Osteoblast (primary cell): ENCODE measurements around the gene IQUB. TPM values are rescaled to one million over a fixed set of nuclear protein-coding genes. Genes with fewer than 3 reads are reported as not detected.

Experiments used
- DNase-seq: peaks from one replicate; pipeline ENCODE4 v3.0.0; 2011; ENCODE audit warnings: low spot score, mixed read lengths; ENCODE audit not compliant: insufficient read length; ENCODE audit errors: missing footprints
- H2AFZ ChIP-seq: 2 replicates; pipeline ENCODE4 v1.6.0; 2011; ENCODE audit warnings: mild to moderate bottlenecking, low read length
- H3K27ac ChIP-seq: 2 replicates; pipeline ENCODE4 v1.5.1; 2011; ENCODE audit warnings: mild to moderate bottlenecking, low read depth, low read length, moderate library complexity
- H3K27me3 ChIP-seq: 2 replicates; pipeline ENCODE4 v1.6.0; 2012; ENCODE audit warnings: mild to moderate bottlenecking, control low read depth, inconsistent platforms, low read length, moderate library complexity; ENCODE audit not compliant: insufficient read depth
- H3K36me3 ChIP-seq: 2 replicates; pipeline ENCODE4 v1.5.1; 2011; ENCODE audit warnings: mild to moderate bottlenecking, low read length, control low read depth, moderate library complexity; ENCODE audit not compliant: insufficient read depth
- H3K4me1 ChIP-seq: 2 replicates; pipeline ENCODE4 v1.5.1; 2011; ENCODE audit warnings: mild to moderate bottlenecking, low read length, control low read depth, moderate library complexity; ENCODE audit not compliant: insufficient read depth
- H3K4me2 ChIP-seq: 2 replicates; pipeline ENCODE4 v1.6.0; 2011; ENCODE audit warnings: mild to moderate bottlenecking, low read length; ENCODE audit not compliant: insufficient read depth
- H3K4me3 ChIP-seq: fragments of 200-600 bp; sonication (generic); 3 replicates; pipeline ENCODE4 v1.5.1; 2012; ENCODE audit warnings: mild to moderate bottlenecking, low read length, inconsistent platforms; ENCODE audit not compliant: insufficient read depth
- H3K79me2 ChIP-seq: 2 replicates; pipeline ENCODE4 v1.6.0; 2012; ENCODE audit warnings: mild to moderate bottlenecking, low read length, control low read depth, inconsistent platforms; ENCODE audit not compliant: insufficient read depth
- H3K9me3 ChIP-seq: 2 replicates; pipeline ENCODE4 v1.5.1; 2011; ENCODE audit warnings: low read depth, low read length, control low read depth
- H4K20me1 ChIP-seq: 2 replicates; pipeline ENCODE4 v1.6.0; 2012; ENCODE audit warnings: mild to moderate bottlenecking, low read length, control low read depth; ENCODE audit not compliant: insufficient read depth
- total RNA-seq: library from RNA; depleted of rRNA; stranded (reverse); fragments of >200 nt; gene quantifications from 2 replicates; pipeline ENCODE4 v1.2.3, GENCODE V29; 2012
- TF ChIP-seq, protein P1 (sequence below): IDR thresholded peaks from 2 replicates; pipeline ENCODE4 v1.5.1; 2011; ENCODE audit warnings: mild to moderate bottlenecking, low read depth, low read length, moderate library complexity; ENCODE audit errors: extremely low read depth

IQUB gene
- total RNA-seq, 1 donor: 0.72 TPM

- no peak for DNase-seq
- no peaks in the 10 kb centered on the region for H4K20me1 ChIP-seq
- no peak overlapping the region for H3K27ac ChIP-seq
- TF ChIP-seq, protein P1, sequence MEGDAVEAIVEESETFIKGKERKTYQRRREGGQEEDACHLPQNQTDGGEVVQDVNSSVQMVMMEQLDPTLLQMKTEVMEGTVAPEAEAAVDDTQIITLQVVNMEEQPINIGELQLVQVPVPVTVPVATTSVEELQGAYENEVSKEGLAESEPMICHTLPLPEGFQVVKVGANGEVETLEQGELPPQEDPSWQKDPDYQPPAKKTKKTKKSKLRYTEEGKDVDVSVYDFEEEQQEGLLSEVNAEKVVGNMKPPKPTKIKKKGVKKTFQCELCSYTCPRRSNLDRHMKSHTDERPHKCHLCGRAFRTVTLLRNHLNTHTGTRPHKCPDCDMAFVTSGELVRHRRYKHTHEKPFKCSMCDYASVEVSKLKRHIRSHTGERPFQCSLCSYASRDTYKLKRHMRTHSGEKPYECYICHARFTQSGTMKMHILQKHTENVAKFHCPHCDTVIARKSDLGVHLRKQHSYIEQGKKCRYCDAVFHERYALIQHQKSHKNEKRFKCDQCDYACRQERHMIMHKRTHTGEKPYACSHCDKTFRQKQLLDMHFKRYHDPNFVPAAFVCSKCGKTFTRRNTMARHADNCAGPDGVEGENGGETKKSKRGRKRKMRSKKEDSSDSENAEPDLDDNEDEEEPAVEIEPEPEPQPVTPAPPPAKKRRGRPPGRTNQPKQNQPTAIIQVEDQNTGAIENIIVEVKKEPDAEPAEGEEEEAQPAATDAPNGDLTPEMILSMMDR: no peak
- no peaks in the 10 kb centered on the region for H3K9me3 ChIP-seq
- H3K4me3 ChIP-seq: no peak overlapping the region
- no peak overlapping the region for H3K4me2 ChIP-seq
- H3K79me2 ChIP-seq: no peaks in the 10 kb centered on the region
- H3K36me3 ChIP-seq: no peaks in the 10 kb centered on the region
- H3K4me1 ChIP-seq: no peaks in the 10 kb centered on the region
- H2AFZ ChIP-seq: no peak overlapping the region
- no peaks in the 10 kb centered on the region for H3K27me3 ChIP-seq
Measured at GRCh38 chr7:123579416-123579815, 45.0 kb upstream of the IQUB start.

DNA sequence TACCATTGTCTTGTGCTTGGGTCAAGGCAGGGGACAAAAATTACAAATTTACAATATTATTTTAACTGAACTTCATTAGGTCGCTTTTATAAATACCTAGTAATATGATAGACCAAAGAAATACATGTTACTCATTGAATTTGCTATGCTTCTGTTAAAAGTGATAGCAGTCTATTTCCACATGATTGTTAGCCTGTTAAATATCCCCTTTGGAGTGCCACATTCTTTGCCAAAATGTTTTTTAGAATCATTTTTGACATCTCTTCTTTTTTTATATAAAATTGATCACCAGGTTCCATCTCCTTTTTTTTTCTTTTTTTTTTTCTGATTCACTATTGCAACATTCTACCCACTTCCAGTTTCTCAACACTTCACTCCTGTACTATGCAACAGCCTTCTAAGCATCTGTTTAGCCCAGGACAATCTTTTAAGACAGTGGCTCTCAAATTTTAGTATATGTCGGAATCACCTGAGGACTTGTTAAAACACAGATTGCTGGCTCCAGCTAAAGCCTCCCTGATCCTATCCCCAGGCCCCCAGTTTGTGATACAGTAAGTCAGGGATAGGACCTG, 39.6 kb upstream of the IQUB start:
- H4K20me1 ChIP-seq: no peaks in the 10 kb centered on the region
- no peaks in the 10 kb centered on the region for H3K9me3 ChIP-seq
- no peaks in the 10 kb centered on the region for H3K27me3 ChIP-seq
- no peak for DNase-seq
- H3K4me2 ChIP-seq: no peak overlapping the region
- H3K4me3 ChIP-seq: no peak overlapping the region
- H3K79me2 ChIP-seq: no peaks in the 10 kb centered on the region
- no peaks in the 10 kb centered on the region for H3K4me1 ChIP-seq
- TF ChIP-seq, protein P1: no peak
- H3K36me3 ChIP-seq: no peaks in the 10 kb centered on the region
- H2AFZ ChIP-seq: no peak overlapping the region
- no peak overlapping the region for H3K27ac ChIP-seq

DNA sequence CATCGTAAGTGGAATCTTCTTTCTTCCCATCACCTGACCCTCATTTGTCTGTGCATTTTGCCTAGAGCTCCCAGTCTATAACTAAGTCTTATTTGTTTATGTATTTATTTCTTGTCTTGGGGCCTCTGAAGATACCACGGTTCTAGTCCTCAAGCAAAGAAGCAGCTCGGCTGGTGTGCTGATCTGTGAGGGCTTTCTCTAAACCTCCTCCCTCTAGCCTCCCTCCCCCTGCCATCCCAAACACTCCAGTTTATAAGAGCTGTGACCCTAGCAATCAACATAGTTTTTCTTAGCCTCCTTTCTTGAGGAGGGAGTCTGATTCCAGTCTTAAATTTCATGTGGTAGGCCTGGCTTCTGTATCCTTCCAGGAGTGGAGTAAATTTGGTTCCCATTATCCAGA, 38.9 kb upstream of the IQUB start:
- Histone ChIP-seq H2AFZ (peak overlapping the region; percentile 0), H3K36me3 (no peaks in the 10 kb centered on the region), H3K79me2 (no peaks in the 10 kb centered on the region), H3K4me2 (no peak overlapping the region), H3K27ac (no peak overlapping the region), H3K4me3 (no peak overlapping the region), H3K9me3 (no peaks in the 10 kb centered on the region), H4K20me1 (no peaks in the 10 kb centered on the region), H3K27me3 (no peaks in the 10 kb centered on the region), H3K4me1 (no peaks in the 10 kb centered on the region)
- TF ChIP-seq, protein P1: no peak
- no peak for DNase-seq

GRCh38 chr7:123571684-123572083, 37.3 kb upstream of the IQUB start:
- Histone ChIP-seq H3K4me2 (no peak overlapping the region), H3K9me3 (no peaks in the 10 kb centered on the region), H3K27ac (no peak overlapping the region), H2AFZ (no peak overlapping the region), H3K4me3 (no peak overlapping the region), H3K79me2 (no peaks in the 10 kb centered on the region), H3K27me3 (no peaks in the 10 kb centered on the region), H3K4me1 (no peaks in the 10 kb centered on the region), H4K20me1 (no peaks in the 10 kb centered on the region), H3K36me3 (no peaks in the 10 kb centered on the region)
- DNase-seq: no peak
- TF ChIP-seq, protein P1: no peak
